Ishikawa (cell line): ENCODE results near the gene ZDHHC8.

Experiments used
- CEBPB ChIP-seq: IDR thresholded peaks from 2 replicates; pipeline ENCODE4 v1.6.1; 2012
- CREB1 ChIP-seq: IDR thresholded peaks from 2 replicates; pipeline ENCODE4 v1.6.1; 2012; ENCODE audit warnings: low read depth
- EGR1 ChIP-seq: IDR thresholded peaks from 2 replicates; pipeline ENCODE4 v1.6.1; 2012
- EP300 ChIP-seq: IDR thresholded peaks from 2 replicates; pipeline ENCODE4 v1.6.1; 2012; ENCODE audit warnings: borderline replicate concordance
- FOXM1 ChIP-seq: IDR thresholded peaks from 2 replicates; pipeline ENCODE4 v1.6.1; 2012; ENCODE audit warnings: low read depth, borderline replicate concordance
- MAX ChIP-seq: IDR thresholded peaks from 2 replicates; pipeline ENCODE4 v1.6.1; 2012
- NFIC ChIP-seq: IDR thresholded peaks from 2 replicates; pipeline ENCODE4 v1.6.1; 2012
- RAD21 ChIP-seq: IDR thresholded peaks from 2 replicates; pipeline ENCODE4 v1.6.1; 2012; ENCODE audit warnings: low read depth
- REST ChIP-seq: IDR thresholded peaks from 2 replicates; pipeline ENCODE4 v1.6.1; 2012; ENCODE audit warnings: low read depth, mild to moderate bottlenecking
- TAF1 ChIP-seq: IDR thresholded peaks from 2 replicates; pipeline ENCODE4 v1.6.1; 2012; ENCODE audit warnings: low read depth, mild to moderate bottlenecking
- TCF12 ChIP-seq: IDR thresholded peaks from 2 replicates; pipeline ENCODE4 v1.6.1; 2012; ENCODE audit warnings: low read depth
- TEAD4 ChIP-seq: IDR thresholded peaks from 2 replicates; pipeline ENCODE4 v1.6.1; 2012
- USF1 ChIP-seq: IDR thresholded peaks from 2 replicates; pipeline ENCODE4 v1.6.1; 2012
- YY1 ChIP-seq: IDR thresholded peaks from 2 replicates; pipeline ENCODE4 v1.6.1; 2012; ENCODE audit warnings: low read depth
- ZBTB7A ChIP-seq: IDR thresholded peaks from 2 replicates; pipeline ENCODE4 v1.6.1; 2012; ENCODE audit warnings: low read depth

ZDHHC8 gene

GRCh38 chr22:20128902-20129746, 2.5 kb upstream of the ZDHHC8 start:
- TF ChIP-seq ZBTB7A (no peak), FOXM1 (no peak), TEAD4 (no peak), REST (no peak), RAD21 (peak; percentile 50; the same call in 1 of the 2 replicates), CEBPB (no peak), TAF1 (no peak), NFIC (no peak)

GRCh38 chr22:20129747-20130014, 1.9 kb upstream of the ZDHHC8 start:
- TF ChIP-seq YY1 (peak; percentile 68), RAD21 (no peak), CEBPB (no peak), CREB1 (no peak), EGR1 (no peak)

- TF ChIP-seq TCF12 (no peak), CEBPB (no peak), TAF1 (no peak), RAD21 (no peak), REST (no peak), TEAD4 (no peak), CREB1 (no peak), FOXM1 (no peak), ZBTB7A (no peak), EGR1 (no peak), YY1 (no peak)
Measured at GRCh38 chr22:20130319-20130718, 1.3 kb upstream of the ZDHHC8 start.

GRCh38 chr22:20130731-20131596, 640 bp upstream of the ZDHHC8 start:
- TF ChIP-seq FOXM1 (no peak), ZBTB7A (peak; percentile 72; the same call in 1 of the 2 replicates), TCF12 (no peak), NFIC (no peak), USF1 (no peak), RAD21 (no peak)

- TF ChIP-seq USF1 (peak; percentile 60), MAX (peak; percentile 89), CEBPB (no peak)
Measured at GRCh38 chr22:20131859-20132685, 468 bp downstream of the ZDHHC8 start.

GRCh38 chr22:20132686-20133246, 1.2 kb downstream of the ZDHHC8 start:
- TF ChIP-seq MAX, result no peak
- no peak for TF ChIP-seq EGR1
- TF ChIP-seq ZBTB7A, result no peak
- TF ChIP-seq TEAD4, result no peak
- TF ChIP-seq NFIC, result no peak
- no peak for TF ChIP-seq CEBPB
- TF ChIP-seq TAF1, result no peak
- TF ChIP-seq TCF12, result no peak
- no peak for TF ChIP-seq FOXM1
- no peak for TF ChIP-seq USF1
- no peak for TF ChIP-seq RAD21
- no peak for TF ChIP-seq YY1
- no peak for TF ChIP-seq EP300
- TF ChIP-seq CREB1, result no peak
- TF ChIP-seq REST, result no peak
